HG02678 (cell line): ENCODE results near the gene TTYH3.
A peak's percentile ranks its signal among the peaks of the same experiment; 100 is the strongest.
"Not testable (repeated sequence)": the region's sequence is repeated elsewhere in the genome, so short reads cannot be mapped to it uniquely, and the experiment has no call there.

Experiments
- ATAC-seq: cut with Tn5 transposase; IDR thresholded peaks from one replicate; pipeline ENCODE4 v1.9.1; 2021; ENCODE audit warnings: mild to moderate bottlenecking, moderate library complexity; ENCODE audit not compliant: unreplicated experiment

Gene TTYH3

GRCh38 chr7:2662273-2663120 lies 30.7 kb downstream of the TTYH3 start:
- no peak for ATAC-seq

DNA sequence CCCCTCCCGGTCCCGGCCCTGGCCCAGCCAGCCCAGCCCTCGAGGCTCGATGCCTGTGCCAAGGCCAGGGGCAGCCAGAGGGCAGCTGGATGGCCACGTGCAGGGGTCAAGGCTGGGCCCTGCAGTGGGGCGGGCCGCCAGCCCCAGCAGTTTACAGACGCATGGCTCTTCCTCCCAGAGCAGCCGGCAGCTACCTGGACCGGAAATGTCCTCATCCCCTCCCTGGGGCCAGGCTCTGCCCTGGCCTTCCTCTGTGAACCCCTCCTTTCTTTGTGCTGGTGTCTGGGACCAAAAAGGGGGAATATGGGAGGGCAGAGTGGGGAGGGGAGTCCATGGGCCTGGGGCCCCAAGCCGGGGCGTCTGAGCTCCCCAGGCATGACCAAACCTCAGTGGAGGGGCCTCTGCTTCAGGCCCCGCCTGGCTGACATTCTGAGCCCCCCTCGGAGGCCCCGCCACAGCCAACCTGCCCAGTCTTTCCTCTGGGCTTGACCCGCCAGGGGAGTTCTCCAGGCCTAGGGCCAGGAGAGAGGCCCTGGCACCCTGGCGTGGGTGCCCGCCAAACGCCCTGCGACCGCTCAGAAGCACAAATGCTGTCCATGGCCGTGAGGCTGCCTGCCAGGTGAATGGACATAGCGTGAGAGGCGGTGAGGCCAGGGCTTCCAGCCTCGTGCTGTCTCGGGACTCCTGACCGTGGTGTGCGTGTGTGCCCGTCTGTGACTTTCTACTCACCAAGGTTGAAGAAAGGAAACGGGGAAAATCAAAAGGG lies 31.5 kb downstream of the TTYH3 start:
- ATAC-seq, result no peak

DNA sequence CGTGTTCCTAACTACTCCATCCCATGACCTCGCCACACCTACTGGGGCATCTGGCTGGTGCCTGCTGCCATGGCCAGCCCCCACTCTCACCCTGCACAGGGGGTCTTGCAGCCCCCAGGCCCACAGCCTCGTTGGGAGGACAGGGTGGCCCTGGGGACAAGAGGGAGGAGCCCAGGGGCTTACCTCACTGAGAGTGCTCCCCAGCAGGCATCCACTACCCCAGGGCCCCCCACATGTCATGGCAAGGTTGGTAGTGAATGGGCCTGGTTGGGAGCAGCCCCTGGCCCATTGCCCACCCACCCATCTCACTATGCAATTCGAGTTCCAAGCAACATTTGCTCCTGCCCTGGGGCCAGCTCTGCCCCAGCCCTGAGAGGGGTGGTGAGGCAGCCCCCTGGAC lies 32.2 kb downstream of the TTYH3 start:
- no peak for ATAC-seq

DNA sequence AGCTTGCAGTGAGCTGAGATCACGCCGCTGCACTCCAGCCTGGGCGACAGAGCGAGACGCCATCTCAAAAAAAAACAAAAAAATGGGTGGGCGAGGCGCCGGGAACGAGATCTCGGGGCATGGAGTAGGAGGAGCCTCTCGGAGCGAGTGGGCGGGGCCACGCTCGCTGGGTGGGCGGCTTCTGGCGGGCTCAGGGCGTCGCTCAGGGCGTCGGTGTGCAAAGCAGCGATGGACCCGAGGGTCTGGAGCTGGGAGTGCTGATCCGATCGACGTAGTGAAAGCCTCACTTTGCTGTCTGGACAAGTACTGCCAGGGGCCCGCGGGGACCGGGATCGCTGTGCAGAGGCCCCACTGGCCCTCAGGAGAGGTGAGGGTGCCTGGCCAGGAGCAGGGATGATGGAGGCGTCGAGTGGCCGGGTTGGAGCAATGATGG lies 33.6 kb downstream of the TTYH3 start:
- ATAC-seq, result no peak

GRCh38 chr7:2666155-2666554 lies 34.4 kb downstream of the TTYH3 start:
- no peak for ATAC-seq

DNA sequence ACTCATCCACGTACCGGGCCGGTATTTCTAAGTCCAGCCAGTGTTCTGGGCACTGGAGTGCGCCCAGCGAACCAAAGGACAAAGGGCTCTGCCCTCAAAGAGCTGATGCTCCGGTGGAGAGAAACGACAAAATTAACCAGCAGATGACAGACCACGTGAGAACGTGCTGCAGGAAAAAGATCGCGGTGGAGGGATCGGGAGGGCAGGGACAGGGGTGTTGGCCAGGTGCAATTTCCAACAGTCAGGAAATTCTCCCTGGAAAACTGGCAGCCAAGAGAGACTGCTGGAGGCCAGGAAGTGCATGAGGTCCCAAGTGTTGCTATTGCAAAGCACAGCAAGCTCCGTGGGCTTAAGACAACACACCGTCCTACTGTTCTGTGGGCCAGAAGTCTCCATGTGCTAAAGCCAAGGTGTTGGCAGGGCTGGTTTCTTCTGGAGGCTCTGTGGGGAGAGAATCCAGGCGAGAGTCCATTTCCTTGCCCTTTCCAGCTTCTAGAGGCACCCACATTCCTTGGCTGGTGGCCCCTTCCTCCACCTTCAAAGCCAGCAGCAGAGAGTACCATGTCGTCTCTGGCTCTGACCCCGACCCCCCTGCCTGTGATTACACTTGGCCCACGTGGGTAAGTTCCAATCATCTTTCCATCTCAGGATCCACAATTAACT lies 34.9 kb downstream of the TTYH3 start:
- ATAC-seq, result no peak

DNA sequence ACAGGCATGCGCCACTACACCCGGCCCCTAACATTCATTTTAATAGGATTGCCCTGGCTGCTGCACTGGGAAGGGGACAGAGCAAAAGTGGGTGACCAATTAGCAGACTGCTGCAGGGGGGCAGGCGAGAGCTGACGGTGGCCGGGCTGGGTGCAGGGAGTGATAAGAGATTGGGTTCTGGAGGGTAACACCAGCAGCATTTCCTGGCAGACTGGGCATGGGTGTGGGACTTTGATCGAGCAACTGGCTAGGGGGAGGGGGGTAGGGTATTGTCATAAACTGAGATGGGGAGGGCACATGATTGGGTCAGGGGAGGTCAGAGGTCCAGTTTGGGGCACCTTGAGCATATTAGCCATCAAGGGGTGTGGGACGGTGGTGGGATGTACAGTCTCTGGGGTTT lies 36.1 kb downstream of the TTYH3 start:
- ATAC-seq, result no peak

DNA sequence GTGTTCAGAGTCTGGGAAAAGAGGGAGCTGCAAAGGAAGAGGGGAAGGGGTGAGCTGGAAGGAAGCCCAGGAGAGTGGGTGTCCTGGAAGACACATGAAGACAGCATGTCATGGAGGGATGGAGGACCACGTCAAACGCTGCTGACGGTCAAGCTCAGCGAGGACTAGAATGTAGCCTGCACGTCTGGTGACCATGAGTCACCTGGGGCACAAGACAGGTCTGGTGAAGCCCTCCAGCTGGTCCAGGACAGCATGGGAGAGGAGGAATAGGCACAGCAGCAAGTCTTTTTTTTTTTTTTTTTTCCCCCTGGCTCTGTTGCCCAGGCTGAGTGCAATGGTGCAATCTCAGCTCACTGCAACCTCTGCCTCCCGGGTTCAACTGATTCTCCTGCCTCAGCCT lies 36.6 kb downstream of the TTYH3 start:
- ATAC-seq, result no peak

DNA sequence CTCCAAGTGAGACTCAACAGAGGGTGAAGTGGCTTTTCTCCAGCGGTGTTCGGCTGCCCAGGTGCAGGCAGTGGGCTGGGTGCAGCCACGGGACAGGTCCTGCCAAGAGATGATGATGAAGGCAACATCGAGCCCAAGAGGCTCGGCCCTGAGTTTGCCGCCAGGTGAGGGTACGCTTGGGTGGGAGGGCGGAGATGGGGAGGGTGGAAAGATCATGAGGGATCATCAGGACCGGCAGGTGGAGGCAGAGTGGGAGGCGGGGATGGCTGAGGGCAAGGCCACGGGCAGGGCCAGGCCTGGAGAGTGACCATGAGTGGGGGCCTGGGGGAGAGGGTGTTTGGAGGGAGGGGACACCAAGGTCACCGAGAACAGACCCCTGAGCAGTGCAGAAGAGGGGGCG lies 38.4 kb downstream of the TTYH3 start:
- no peak for ATAC-seq

GRCh38 chr7:2670720-2671391 lies 39.1 kb downstream of the TTYH3 start:
- peak; percentile 56 for ATAC-seq

- ATAC-seq, result not testable (repeated sequence)
Observed at GRCh38 chr7:2673214-2673613, 41.4 kb downstream of the TTYH3 start.

- ATAC-seq, result no peak
Observed at GRCh38 chr7:2673934-2674333, 42.1 kb downstream of the TTYH3 start.

- ATAC-seq, result no peak
Observed at GRCh38 chr7:2675256-2675764, 43.5 kb downstream of the TTYH3 start.

DNA sequence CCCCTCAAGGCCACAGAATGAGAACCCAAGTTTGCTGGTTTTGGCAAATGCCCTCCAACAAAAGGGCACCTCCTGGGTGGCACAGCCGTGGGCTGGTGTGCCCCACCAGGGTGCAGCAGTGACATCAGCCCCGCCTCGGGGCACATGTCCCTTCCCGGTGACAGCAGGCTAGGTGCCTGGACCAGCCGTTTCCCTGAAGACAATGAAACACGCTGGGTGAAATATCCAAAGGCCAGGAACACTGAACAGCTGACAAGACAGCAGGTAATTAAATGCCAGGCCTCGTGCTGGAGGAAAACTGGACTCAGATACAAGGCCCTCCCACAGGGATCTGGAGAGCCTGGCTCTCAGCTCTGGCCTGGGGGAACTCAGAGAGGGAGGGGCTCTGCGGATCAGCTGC lies 44.8 kb downstream of the TTYH3 start:
- not testable (repeated sequence) for ATAC-seq

GRCh38 chr7:2678454-2678853 lies 46.7 kb downstream of the TTYH3 start:
- ATAC-seq, result not testable (repeated sequence)

DNA sequence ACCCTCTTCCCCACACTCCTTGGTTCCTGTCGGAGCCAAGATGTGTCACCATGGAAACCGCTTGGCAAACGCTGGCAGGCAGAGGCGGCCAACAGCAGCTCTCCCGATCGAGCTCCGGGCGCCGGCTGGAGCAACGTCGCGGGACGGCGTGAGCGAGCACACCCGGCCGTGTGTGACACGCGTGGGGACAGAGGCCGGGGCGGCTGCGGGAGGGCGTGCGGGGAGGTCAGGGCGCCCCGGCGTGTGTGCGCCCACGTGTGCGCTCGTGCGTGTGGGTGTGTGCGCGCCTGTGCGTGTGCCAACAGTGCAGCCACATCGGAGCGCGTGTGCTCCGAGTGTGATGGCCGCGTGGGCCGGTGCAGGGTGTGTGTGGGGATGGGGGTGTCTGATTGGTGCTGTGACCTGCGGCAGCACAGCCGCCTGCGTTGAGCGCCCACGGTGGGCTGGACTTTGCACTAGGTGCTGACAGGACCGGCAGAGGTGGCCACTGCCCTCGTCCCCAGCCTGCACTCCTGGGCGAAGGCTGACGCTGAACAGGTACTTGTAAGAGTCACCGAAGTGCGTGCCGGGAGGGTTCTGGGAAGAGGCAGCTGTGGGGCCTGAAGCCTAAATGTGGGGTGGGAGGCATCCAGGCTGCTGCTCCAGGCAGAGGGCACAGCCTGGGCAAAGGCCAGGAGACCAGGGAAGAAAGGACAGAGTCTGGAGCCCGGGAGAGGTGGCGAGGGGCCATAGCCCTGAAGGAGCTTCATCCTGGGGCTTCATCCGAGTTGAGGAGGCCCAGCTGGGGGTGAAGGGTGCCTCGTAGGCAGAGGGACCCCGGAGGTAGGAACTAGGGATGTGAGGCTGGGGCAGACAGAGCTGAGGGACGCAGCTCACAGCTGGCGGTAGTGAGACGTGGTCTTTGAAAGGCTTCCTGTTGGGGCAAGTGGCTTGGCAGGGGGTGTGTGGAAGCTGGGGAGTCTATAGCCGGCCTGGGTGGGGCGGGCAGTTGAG lies 47.6 kb downstream of the TTYH3 start:
- not testable (repeated sequence) for ATAC-seq

- ATAC-seq, result no peak
Observed at GRCh38 chr7:2680256-2680655, 48.5 kb downstream of the TTYH3 start.

GRCh38 chr7:2680792-2681490 lies 49.2 kb downstream of the TTYH3 start:
- ATAC-seq, result peak; percentile 48
